Ovary (tissue), 3 donors: ENCODE results near the gene NDUFC2.

Source experiments
- CTCF ChIP-seq, 3 donors: fragments of 450-650 bp in 2 of 3; fragments of 200-600 bp in 1 of 3; IDR thresholded peaks; one replicate each; pipeline versions ENCODE4 v1.5.1 to v1.8.0; 2016 to 2022; ENCODE audit warnings: antibody characterized with exemption in 3 of 3, mild to moderate bottlenecking in 1 of 3
- POLR2A ChIP-seq: fragments of 450-650 bp; IDR thresholded peaks from one replicate; pipeline ENCODE4 v1.6.1; 2017; ENCODE audit warnings: antibody characterized with exemption, mild to moderate bottlenecking, moderate library complexity
- donor health status: DM: no; HTN: no; CAD: no.

GRCh38 chr11:78061921-78062311, 17.7 kb downstream of the NDUFC2 start:
- TF ChIP-seq CTCF (IDR thresholded peaks at IDR 0.05), result no peak
- TF ChIP-seq POLR2A, result no peak
